ENCODE results near the gene ATP12A.

The ATP12A gene

GRCh38 chr13:24688950-24689349 lies 8.7 kb downstream of the ATP12A start:
- DNase-seq (ENCODE audit: low read depth), result no peak
- no peak for TF ChIP-seq CTCF (IDR thresholded peaks at IDR 0.05; ENCODE audit: control insufficient read depth, insufficient read depth, low read depth, low read length, missing control alignments)

GRCh38 chr13:24691381-24691780 lies 11.2 kb downstream of the ATP12A start:
- no peak overlapping the region for H3K4me3 ChIP-seq (ENCODE audit: control insufficient read depth, low read depth, low read length)
- no peak for DNase-seq (ENCODE audit: low read depth)
- no peak for TF ChIP-seq CTCF (IDR thresholded peaks at IDR 0.05; ENCODE audit: control insufficient read depth, insufficient read depth, low read depth, low read length, missing control alignments)

More at GRCh38 chr13:24688950-24689349, 8.7 kb downstream of the ATP12A start:
- H3K4me3 ChIP-seq (ENCODE audit: control insufficient read depth, low read depth, low read length), result no peak overlapping the region

- DNase-seq (ENCODE audit: low read depth), result peak; percentile 35
- no peak for TF ChIP-seq CTCF (IDR thresholded peaks at IDR 0.05; ENCODE audit: control insufficient read depth, insufficient read depth, low read depth, low read length, missing control alignments)
- no peak overlapping the region for H3K4me3 ChIP-seq (ENCODE audit: control insufficient read depth, low read depth, low read length)
Measured at GRCh38 chr13:24692561-24692960, 12.4 kb downstream of the ATP12A start.

DNA sequence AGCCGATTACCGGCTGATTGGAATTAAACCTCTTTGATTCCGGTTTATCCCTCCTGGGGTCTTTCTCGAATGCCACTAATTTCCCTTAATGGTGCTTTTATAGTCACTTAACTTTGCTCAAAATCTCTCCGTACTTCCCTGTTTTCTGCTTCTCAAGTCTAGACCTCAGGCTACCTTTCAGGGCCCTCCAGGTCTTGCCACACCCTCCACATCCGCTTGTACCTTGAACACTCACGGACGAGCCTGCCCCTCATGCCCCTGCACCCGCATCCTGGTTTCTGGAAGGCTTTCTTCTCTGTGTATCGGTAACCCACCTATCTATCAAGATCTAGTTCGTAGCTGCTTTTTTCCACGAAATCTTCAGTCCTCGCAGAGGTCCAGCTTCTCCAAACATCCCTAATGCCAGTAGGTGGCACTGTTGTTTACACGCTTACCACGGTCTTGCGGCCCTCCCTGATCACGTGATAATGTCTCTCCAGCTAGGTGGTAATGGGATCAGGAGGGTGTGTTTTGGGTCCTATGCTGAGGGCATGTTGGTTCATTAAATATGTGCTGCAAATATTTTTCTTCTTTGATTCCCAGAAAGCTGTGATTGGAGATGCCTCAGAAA lies 13.8 kb downstream of the ATP12A start:
- no peak for DNase-seq (ENCODE audit: low read depth)
- no peak overlapping the region for H3K4me3 ChIP-seq (ENCODE audit: control insufficient read depth, low read depth, low read length)
- TF ChIP-seq CTCF (IDR thresholded peaks at IDR 0.05; ENCODE audit: control insufficient read depth, insufficient read depth, low read depth, low read length, missing control alignments), result peak; percentile 47

DNA sequence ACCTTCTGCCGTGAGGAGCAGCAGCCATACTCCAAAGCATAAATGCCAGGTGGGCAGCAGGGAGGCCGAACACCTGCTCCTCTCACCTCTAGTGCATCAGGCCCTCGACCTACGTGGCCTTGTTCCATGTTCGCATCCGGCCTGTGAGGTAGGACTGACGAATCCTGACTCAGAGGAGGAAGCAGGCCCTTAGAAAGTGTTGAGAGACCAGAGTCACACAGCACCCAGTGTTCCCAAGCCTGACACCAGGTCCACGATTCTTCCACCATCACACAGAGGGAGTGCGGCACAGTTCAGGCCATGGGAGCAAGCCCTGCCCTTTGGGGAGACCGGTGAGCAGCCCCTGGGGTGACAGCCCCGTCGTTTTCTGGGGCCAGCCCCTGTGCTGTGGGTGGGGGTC lies 14.7 kb downstream of the ATP12A start:
- no peak overlapping the region for H3K4me3 ChIP-seq (ENCODE audit: control insufficient read depth, low read depth, low read length)
- no peak for DNase-seq (ENCODE audit: low read depth)
- TF ChIP-seq CTCF (IDR thresholded peaks at IDR 0.05; ENCODE audit: control insufficient read depth, insufficient read depth, low read depth, low read length, missing control alignments), result no peak

- no peak for TF ChIP-seq CTCF (IDR thresholded peaks at IDR 0.05; ENCODE audit: control insufficient read depth, insufficient read depth, low read depth, low read length, missing control alignments)
- DNase-seq (ENCODE audit: low read depth), result no peak
- H3K4me3 ChIP-seq (ENCODE audit: control insufficient read depth, low read depth, low read length), result no peak overlapping the region
Measured at GRCh38 chr13:24698686-24699085, 18.5 kb downstream of the ATP12A start.
